Measurements from ENCODE around the gene CHST8. TPM values are rescaled to one million over a fixed set of nuclear protein-coding genes. Genes with fewer than 3 reads are reported as not detected.
A peak's percentile ranks its signal among the peaks of the same experiment; 100 is the strongest.

Gene CHST8
- total and polyA plus RNA-seq, 2 of the 13 experiments (the other 11 are each of a cell fraction or from before 2014, with no cell fraction given): not detected

DNA sequence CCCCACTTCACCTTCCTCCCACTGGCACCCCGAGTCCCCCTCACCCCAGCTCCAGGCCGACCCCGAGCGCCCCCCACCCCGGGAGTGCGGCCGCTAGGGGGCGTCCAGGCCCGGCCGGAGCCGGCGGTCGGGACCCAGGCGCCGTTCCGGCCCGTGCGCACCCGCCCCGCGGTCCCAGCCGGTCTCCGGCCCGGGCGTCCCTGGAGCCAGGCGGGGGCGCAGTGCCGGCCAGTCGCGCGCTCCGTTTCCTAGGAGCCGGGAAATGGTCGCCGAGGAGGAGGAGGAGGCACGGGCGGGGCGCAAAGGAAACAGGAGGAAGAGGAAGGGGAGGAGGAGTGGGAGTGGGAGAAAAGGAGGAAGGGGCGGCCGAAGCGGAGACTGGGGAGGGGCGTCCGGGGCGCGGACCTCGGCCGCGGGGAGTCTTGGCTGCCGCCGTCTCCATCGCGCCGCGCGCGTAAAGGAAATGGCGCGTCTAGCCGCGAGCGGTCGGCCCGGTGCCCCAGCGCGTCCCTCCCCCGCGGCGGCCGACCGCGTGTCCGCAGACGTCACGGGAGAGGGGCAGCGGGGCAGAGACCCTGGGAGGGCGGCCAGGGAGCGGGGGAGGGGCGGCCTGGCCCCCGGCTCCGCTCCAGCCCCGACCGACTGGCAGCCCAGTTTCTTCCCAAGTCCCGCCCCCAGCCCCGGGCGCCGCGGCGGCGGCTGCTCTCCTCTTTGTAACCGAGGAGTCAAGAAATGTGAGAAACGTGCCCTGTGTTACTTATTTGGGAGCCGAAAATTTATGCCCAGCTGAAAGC is 173.8 kb downstream of the CHST8 start (continued):
- TF ChIP-seq, protein P1, sequence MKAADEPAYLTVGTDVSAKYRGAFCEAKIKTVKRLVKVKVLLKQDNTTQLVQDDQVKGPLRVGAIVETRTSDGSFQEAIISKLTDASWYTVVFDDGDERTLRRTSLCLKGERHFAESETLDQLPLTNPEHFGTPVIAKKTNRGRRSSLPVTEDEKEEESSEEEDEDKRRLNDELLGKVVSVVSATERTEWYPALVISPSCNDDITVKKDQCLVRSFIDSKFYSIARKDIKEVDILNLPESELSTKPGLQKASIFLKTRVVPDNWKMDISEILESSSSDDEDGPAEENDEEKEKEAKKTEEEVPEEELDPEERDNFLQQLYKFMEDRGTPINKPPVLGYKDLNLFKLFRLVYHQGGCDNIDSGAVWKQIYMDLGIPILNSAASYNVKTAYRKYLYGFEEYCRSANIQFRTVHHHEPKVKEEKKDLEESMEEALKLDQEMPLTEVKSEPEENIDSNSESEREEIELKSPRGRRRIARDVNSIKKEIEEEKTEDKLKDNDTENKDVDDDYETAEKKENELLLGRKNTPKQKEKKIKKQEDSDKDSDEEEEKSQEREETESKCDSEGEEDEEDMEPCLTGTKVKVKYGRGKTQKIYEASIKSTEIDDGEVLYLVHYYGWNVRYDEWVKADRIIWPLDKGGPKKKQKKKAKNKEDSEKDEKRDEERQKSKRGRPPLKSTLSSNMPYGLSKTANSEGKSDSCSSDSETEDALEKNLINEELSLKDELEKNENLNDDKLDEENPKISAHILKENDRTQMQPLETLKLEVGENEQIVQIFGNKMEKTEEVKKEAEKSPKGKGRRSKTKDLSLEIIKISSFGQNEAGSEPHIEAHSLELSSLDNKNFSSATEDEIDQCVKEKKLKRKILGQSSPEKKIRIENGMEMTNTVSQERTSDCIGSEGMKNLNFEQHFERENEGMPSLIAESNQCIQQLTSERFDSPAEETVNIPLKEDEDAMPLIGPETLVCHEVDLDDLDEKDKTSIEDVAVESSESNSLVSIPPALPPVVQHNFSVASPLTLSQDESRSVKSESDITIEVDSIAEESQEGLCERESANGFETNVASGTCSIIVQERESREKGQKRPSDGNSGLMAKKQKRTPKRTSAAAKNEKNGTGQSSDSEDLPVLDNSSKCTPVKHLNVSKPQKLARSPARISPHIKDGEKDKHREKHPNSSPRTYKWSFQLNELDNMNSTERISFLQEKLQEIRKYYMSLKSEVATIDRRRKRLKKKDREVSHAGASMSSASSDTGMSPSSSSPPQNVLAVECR (CRISPR knock-in tag; IDR thresholded peaks at IDR 0.05; ENCODE audit: borderline replicate concordance): peak; percentile 74
- peak; percentile 54; the same call in 1 of the 2 replicates for TF ChIP-seq PHF8 (CRISPR knock-in tag; IDR thresholded peaks at IDR 0.05)
- no peak for TF ChIP-seq ZNF343 (CRISPR knock-in tag; IDR thresholded peaks at IDR 0.05)
- peak; percentile 6; the same call in 1 of the 2 replicates for TF ChIP-seq GATAD1 (CRISPR knock-in tag; IDR thresholded peaks at IDR 0.05)
- 0 out of 2 replicates have a peak, but pooled peaks have one; percentile 13 for TF ChIP-seq ZNF790 (CRISPR knock-in tag; IDR thresholded peaks at IDR 0.05; ENCODE audit: borderline replicate concordance)
- TF ChIP-seq FOXA3 (CRISPR knock-in tag; IDR thresholded peaks at IDR 0.05): peak; percentile 11; the same call in 1 of the 2 replicates
- no peak for TF ChIP-seq SIN3A (IDR thresholded peaks at IDR 0.05; ENCODE audit: borderline replicate concordance, low read depth, low read length)
- TF ChIP-seq, protein P2, sequence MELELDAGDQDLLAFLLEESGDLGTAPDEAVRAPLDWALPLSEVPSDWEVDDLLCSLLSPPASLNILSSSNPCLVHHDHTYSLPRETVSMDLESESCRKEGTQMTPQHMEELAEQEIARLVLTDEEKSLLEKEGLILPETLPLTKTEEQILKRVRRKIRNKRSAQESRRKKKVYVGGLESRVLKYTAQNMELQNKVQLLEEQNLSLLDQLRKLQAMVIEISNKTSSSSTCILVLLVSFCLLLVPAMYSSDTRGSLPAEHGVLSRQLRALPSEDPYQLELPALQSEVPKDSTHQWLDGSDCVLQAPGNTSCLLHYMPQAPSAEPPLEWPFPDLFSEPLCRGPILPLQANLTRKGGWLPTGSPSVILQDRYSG (CRISPR knock-in tag; IDR thresholded peaks at IDR 0.05): no peak
- no peak for TF ChIP-seq RFX5 (IDR thresholded peaks at IDR 0.05; ENCODE audit: low read depth, low read length)
- TF ChIP-seq SP5 (CRISPR knock-in tag; IDR thresholded peaks at IDR 0.05; ENCODE audit: borderline replicate concordance, low read depth): 0 out of 2 replicates have a peak, but pooled peaks have one; percentile 7
- TF ChIP-seq, protein P3, sequence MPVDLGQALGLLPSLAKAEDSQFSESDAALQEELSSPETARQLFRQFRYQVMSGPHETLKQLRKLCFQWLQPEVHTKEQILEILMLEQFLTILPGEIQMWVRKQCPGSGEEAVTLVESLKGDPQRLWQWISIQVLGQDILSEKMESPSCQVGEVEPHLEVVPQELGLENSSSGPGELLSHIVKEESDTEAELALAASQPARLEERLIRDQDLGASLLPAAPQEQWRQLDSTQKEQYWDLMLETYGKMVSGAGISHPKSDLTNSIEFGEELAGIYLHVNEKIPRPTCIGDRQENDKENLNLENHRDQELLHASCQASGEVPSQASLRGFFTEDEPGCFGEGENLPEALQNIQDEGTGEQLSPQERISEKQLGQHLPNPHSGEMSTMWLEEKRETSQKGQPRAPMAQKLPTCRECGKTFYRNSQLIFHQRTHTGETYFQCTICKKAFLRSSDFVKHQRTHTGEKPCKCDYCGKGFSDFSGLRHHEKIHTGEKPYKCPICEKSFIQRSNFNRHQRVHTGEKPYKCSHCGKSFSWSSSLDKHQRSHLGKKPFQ (CRISPR knock-in tag; IDR thresholded peaks at IDR 0.05; ENCODE audit: insufficient replicate concordance): peak; percentile 76
- peak; percentile 71; the same call in 1 of the 2 replicates for TF ChIP-seq ZNF816 (CRISPR knock-in tag; IDR thresholded peaks at IDR 0.05; ENCODE audit: borderline replicate concordance)
- TF ChIP-seq RXRB (CRISPR knock-in tag; IDR thresholded peaks at IDR 0.05; ENCODE audit: borderline replicate concordance): no peak
- TF ChIP-seq, protein P4, sequence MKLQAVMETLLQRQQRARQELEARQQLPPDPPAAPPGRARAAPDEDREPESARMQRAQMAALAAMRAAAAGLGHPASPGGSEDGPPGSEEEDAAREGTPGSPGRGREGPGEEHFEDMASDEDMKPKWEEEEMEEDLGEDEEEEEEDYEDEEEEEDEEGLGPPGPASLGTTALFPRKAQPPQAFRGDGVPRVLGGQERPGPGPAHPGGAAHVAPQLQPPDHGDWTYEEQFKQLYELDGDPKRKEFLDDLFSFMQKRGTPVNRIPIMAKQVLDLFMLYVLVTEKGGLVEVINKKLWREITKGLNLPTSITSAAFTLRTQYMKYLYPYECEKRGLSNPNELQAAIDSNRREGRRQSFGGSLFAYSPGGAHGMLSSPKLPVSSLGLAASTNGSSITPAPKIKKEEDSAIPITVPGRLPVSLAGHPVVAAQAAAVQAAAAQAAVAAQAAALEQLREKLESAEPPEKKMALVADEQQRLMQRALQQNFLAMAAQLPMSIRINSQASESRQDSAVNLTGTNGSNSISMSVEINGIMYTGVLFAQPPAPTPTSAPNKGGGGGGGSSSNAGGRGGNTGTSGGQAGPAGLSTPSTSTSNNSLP (IDR thresholded peaks at IDR 0.05; ENCODE audit: low read depth, low read length): no peak
- TF ChIP-seq, protein P5, sequence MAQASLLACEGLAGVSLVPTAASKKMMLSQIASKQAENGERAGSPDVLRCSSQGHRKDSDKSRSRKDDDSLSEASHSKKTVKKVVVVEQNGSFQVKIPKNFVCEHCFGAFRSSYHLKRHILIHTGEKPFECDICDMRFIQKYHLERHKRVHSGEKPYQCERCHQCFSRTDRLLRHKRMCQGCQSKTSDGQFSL (CRISPR knock-in tag; IDR thresholded peaks at IDR 0.05): peak; percentile 66; the same call in 1 of the 2 replicates
- peak; percentile 84; the same call in 1 of the 2 replicates for TF ChIP-seq ZNF891 (CRISPR knock-in tag; IDR thresholded peaks at IDR 0.05)
- TF ChIP-seq, protein P6, sequence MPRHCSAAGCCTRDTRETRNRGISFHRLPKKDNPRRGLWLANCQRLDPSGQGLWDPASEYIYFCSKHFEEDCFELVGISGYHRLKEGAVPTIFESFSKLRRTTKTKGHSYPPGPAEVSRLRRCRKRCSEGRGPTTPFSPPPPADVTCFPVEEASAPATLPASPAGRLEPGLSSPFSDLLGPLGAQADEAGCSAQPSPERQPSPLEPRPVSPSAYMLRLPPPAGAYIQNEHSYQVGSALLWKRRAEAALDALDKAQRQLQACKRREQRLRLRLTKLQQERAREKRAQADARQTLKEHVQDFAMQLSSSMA (CRISPR knock-in tag; IDR thresholded peaks at IDR 0.05): 0 out of 2 replicates have a peak, but pooled peaks have one; percentile 43
- TF ChIP-seq HHEX (CRISPR knock-in tag; IDR thresholded peaks at IDR 0.05): no peak
- TF ChIP-seq BHLHE40 (IDR thresholded peaks at IDR 0.05; ENCODE audit: low read length): 0 out of 2 replicates have a peak, but pooled peaks have one; percentile 29

All from HepG2 (cell line).